Adipocyte (in vitro differentiated cells): ENCODE measurements around the gene ARHGAP5.

ENCODE experiments used
- DNase-seq: peaks from one replicate; pipeline ENCODE4 v3.0.0-alpha.2; 2015; ENCODE audit warnings: low read depth
- H3K27me3 ChIP-seq: replicated peaks from 2 replicates; pipeline ENCODE4 v1.7.0; 2013; ENCODE audit warnings: mild to moderate bottlenecking, low read length, moderate library complexity; ENCODE audit not compliant: control insufficient read depth, insufficient read depth
- H3K36me3 ChIP-seq: 2 replicates; pipeline ENCODE4 v1.7.0; 2013; ENCODE audit warnings: low read length, mild to moderate bottlenecking, moderate library complexity; ENCODE audit not compliant: control insufficient read depth, insufficient read depth, severe bottlenecking
- H3K4me1 ChIP-seq: 2 replicates; pipeline ENCODE4 v1.7.0; 2013; ENCODE audit warnings: mild to moderate bottlenecking, low read length, moderate library complexity; ENCODE audit not compliant: control insufficient read depth, insufficient read depth
- H3K4me3 ChIP-seq: 2 replicates; pipeline ENCODE4 v1.7.0; 2013; ENCODE audit warnings: mild to moderate bottlenecking, low read length, moderate library complexity
- H3K9ac ChIP-seq: 2 replicates; pipeline ENCODE4 v1.7.0; 2013; ENCODE audit warnings: mild to moderate bottlenecking, low read length, moderate library complexity
- H3K9me3 ChIP-seq: 2 replicates; pipeline ENCODE4 v1.7.0; 2013; ENCODE audit warnings: mild to moderate bottlenecking, low read length, moderate library complexity; ENCODE audit not compliant: control insufficient read depth

ARHGAP5 gene

GRCh38 chr14:32077081-32078022, at the start of gene ARHGAP5:
Gene ARHGAP5, plus strand, starts transcription at chr14:32077304. Its CDS starts 13,366 bp downstream, at chr14:32090670.
- H3K36me3 ChIP-seq: no peaks in the 10 kb centered on the region
- peaks cover 39% of the 10 kb centered on the region for H3K4me1 ChIP-seq
- H3K4me3 ChIP-seq: peak within 1 kb of the TSS; percentile 100
- H3K9me3 ChIP-seq: no peaks in the 10 kb centered on the region
- peak; percentile 60 for DNase-seq
- no peaks in the 10 kb centered on the region for H3K27me3 ChIP-seq
- H3K9ac ChIP-seq: peak within 1 kb of the TSS; percentile 97

GRCh38 chr14:32028599-32028998, 48.5 kb upstream of the ARHGAP5 start:
- peak; percentile 28 for DNase-seq
- no peaks in the 10 kb centered on the region for H3K36me3 ChIP-seq

GRCh38 chr14:32033543-32033942, 43.6 kb upstream of the ARHGAP5 start:
- Histone ChIP-seq H3K36me3 (no peaks in the 10 kb centered on the region), H3K4me3 (no peak overlapping the region), H3K4me1 (peaks cover 5% of the 10 kb centered on the region), H3K9me3 (peaks cover 6% of the 10 kb centered on the region), H3K9ac (no peak overlapping the region), H3K27me3 (no peaks in the 10 kb centered on the region)
- no peak for DNase-seq

More at GRCh38 chr14:32028599-32028998, 48.5 kb upstream of the ARHGAP5 start:
- Histone ChIP-seq H3K9ac (no peak overlapping the region), H3K4me1 (peaks cover 7% of the 10 kb centered on the region), H3K4me3 (no peak overlapping the region), H3K27me3 (peaks cover 5% of the 10 kb centered on the region), H3K9me3 (no peaks in the 10 kb centered on the region)

- H3K36me3 ChIP-seq: no peaks in the 10 kb centered on the region
- H3K4me3 ChIP-seq: no peak overlapping the region
- peaks cover 6% of the 10 kb centered on the region for H3K27me3 ChIP-seq
- H3K9me3 ChIP-seq: peaks cover 6% of the 10 kb centered on the region
- H3K4me1 ChIP-seq: peaks cover 3% of the 10 kb centered on the region
- H3K9ac ChIP-seq: no peak overlapping the region
- DNase-seq: no peak
These were observed 38.2 kb upstream of the ARHGAP5 start for GRCh38 chr14:32038876-32039275.

- Histone ChIP-seq H3K36me3 (no peaks in the 10 kb centered on the region), H3K27me3 (peaks cover 6% of the 10 kb centered on the region), H3K9me3 (peaks cover 6% of the 10 kb centered on the region)
These were observed 37.6 kb upstream of the ARHGAP5 start for GRCh38 chr14:32039401-32040030.

GRCh38 chr14:32043624-32044023, 33.5 kb upstream of the ARHGAP5 start:
- H3K27me3 ChIP-seq: peaks cover 6% of the 10 kb centered on the region
- no peak overlapping the region for H3K4me3 ChIP-seq
- H3K9me3 ChIP-seq: no peaks in the 10 kb centered on the region
- DNase-seq: no peak
- H3K9ac ChIP-seq: no peak overlapping the region
- H3K4me1 ChIP-seq: peaks cover 3% of the 10 kb centered on the region
- H3K36me3 ChIP-seq: no peaks in the 10 kb centered on the region

More at GRCh38 chr14:32039401-32040030, 37.6 kb upstream of the ARHGAP5 start:
- Histone ChIP-seq H3K9ac (no peak overlapping the region), H3K4me3 (no peak overlapping the region), H3K4me1 (peaks cover 3% of the 10 kb centered on the region)
- no peak for DNase-seq

GRCh38 chr14:32044454-32044853, 32.6 kb upstream of the ARHGAP5 start:
- Histone ChIP-seq H3K4me1 (peaks cover 3% of the 10 kb centered on the region), H3K9me3 (no peaks in the 10 kb centered on the region), H3K4me3 (no peak overlapping the region), H3K9ac (no peak overlapping the region), H3K36me3 (no peaks in the 10 kb centered on the region), H3K27me3 (peaks cover 6% of the 10 kb centered on the region)
- DNase-seq: no peak

GRCh38 chr14:32047791-32048190, 29.3 kb upstream of the ARHGAP5 start:
- no peaks in the 10 kb centered on the region for H3K27me3 ChIP-seq
- no peaks in the 10 kb centered on the region for H3K4me1 ChIP-seq
- no peak overlapping the region for H3K9ac ChIP-seq
- H3K9me3 ChIP-seq: no peaks in the 10 kb centered on the region
- DNase-seq: no peak
- no peak overlapping the region for H3K4me3 ChIP-seq
- no peaks in the 10 kb centered on the region for H3K36me3 ChIP-seq

- H3K9ac ChIP-seq: no peak overlapping the region
- no peaks in the 10 kb centered on the region for H3K27me3 ChIP-seq
- no peak overlapping the region for H3K4me3 ChIP-seq
- H3K9me3 ChIP-seq: no peaks in the 10 kb centered on the region
- H3K36me3 ChIP-seq: no peaks in the 10 kb centered on the region
- H3K4me1 ChIP-seq: no peaks in the 10 kb centered on the region
- DNase-seq: no peak
These were observed 27.6 kb upstream of the ARHGAP5 start for GRCh38 chr14:32049361-32050088.

- no peak for DNase-seq
- no peaks in the 10 kb centered on the region for H3K9me3 ChIP-seq
- H3K9ac ChIP-seq: no peak overlapping the region
- no peaks in the 10 kb centered on the region for H3K36me3 ChIP-seq
- no peaks in the 10 kb centered on the region for H3K4me1 ChIP-seq
- H3K27me3 ChIP-seq: no peaks in the 10 kb centered on the region
- no peak overlapping the region for H3K4me3 ChIP-seq
These were observed 26.2 kb upstream of the ARHGAP5 start for GRCh38 chr14:32050878-32051277.

GRCh38 chr14:32054536-32054935, 22.6 kb upstream of the ARHGAP5 start:
- Histone ChIP-seq H3K4me3 (no peak overlapping the region), H3K4me1 (no peaks in the 10 kb centered on the region), H3K9ac (no peak overlapping the region), H3K36me3 (no peaks in the 10 kb centered on the region), H3K27me3 (peaks cover 2% of the 10 kb centered on the region), H3K9me3 (no peaks in the 10 kb centered on the region)
- no peak for DNase-seq
